ENCODE measurements around the gene ENHO.

ENHO gene

DNA sequence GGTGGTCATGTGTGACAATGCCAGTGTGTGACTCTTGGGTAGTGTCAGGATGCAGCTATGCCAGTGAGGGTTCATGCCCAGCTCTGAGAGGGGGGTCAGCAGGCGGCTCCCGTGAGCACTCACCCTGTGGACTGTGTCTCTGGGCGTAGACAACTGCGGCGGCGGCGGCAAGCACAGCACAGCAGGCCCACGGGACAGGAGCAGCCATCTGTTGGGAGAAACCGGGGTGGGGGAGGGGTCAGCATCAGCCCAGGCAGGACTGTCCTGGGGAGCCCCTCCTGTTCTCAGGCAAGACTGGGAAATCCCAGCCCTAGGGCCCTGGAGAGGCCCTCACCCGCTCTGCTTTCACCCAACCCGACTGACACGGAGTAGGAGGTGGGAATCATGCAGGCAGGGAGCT lies 46.0 kb upstream of the ENHO start:
- TF ChIP-seq TAF1 (IDR thresholded peaks at IDR 0.05; ENCODE audit: borderline replicate concordance, insufficient read depth, low read length) (no peak), POLR2AphosphoS5 (IDR thresholded peaks at IDR 0.05; ENCODE audit: low read depth, low read length) (no peak)

- TF ChIP-seq FOXP2 (optimal IDR thresholded peaks at IDR 0.05; ENCODE audit: borderline replicate concordance, extremely low read depth, extremely low read length, insufficient read depth) (no peak), POLR2AphosphoS5 (IDR thresholded peaks at IDR 0.05; ENCODE audit: low read depth, low read length) (no peak), SIN3A (IDR thresholded peaks at IDR 0.05; ENCODE audit: borderline replicate concordance, insufficient read depth, low read length) (no peak), TAF1 (IDR thresholded peaks at IDR 0.05; ENCODE audit: borderline replicate concordance, insufficient read depth, low read length) (no peak)
- TF ChIP-seq, protein P1, sequence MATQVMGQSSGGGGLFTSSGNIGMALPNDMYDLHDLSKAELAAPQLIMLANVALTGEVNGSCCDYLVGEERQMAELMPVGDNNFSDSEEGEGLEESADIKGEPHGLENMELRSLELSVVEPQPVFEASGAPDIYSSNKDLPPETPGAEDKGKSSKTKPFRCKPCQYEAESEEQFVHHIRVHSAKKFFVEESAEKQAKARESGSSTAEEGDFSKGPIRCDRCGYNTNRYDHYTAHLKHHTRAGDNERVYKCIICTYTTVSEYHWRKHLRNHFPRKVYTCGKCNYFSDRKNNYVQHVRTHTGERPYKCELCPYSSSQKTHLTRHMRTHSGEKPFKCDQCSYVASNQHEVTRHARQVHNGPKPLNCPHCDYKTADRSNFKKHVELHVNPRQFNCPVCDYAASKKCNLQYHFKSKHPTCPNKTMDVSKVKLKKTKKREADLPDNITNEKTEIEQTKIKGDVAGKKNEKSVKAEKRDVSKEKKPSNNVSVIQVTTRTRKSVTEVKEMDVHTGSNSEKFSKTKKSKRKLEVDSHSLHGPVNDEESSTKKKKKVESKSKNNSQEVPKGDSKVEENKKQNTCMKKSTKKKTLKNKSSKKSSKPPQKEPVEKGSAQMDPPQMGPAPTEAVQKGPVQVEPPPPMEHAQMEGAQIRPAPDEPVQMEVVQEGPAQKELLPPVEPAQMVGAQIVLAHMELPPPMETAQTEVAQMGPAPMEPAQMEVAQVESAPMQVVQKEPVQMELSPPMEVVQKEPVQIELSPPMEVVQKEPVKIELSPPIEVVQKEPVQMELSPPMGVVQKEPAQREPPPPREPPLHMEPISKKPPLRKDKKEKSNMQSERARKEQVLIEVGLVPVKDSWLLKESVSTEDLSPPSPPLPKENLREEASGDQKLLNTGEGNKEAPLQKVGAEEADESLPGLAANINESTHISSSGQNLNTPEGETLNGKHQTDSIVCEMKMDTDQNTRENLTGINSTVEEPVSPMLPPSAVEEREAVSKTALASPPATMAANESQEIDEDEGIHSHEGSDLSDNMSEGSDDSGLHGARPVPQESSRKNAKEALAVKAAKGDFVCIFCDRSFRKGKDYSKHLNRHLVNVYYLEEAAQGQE (IDR thresholded peaks at IDR 0.05; ENCODE audit: insufficient read depth in 1 of 2, low read depth in 2 of 2, low read length in 2 of 2), result no peak
Observed at GRCh38 chr9:34568133-34568532, 45.3 kb upstream of the ENHO start.

DNA sequence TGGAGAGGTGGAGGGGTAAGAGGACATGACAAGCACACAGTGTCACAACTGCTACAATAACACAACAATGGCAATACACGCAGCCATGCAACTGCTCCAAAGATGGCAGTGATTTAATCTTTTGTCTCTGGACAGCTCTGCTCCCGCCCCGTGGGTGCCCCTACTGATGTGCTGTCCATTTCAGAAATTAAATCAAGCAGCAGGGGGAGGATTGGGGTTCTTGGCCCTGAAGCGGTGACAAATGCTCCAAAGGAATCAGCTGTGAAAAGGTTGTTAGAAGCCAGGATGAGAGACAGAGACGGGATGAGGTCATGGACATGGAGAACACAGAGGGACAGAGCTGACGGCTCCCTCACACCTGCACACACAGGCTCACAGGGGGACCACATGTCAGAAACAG lies 44.2 kb upstream of the ENHO start:
- TF ChIP-seq SIN3A (IDR thresholded peaks at IDR 0.05; ENCODE audit: borderline replicate concordance, insufficient read depth, low read length), result no peak
- TF ChIP-seq, protein P1 (IDR thresholded peaks at IDR 0.05; ENCODE audit: insufficient read depth in 1 of 2, low read depth in 2 of 2, low read length in 2 of 2), result no peak
- TF ChIP-seq FOXP2 (optimal IDR thresholded peaks at IDR 0.05; ENCODE audit: borderline replicate concordance, extremely low read depth, extremely low read length, insufficient read depth), result no peak
- no peak for TF ChIP-seq POLR2AphosphoS5 (IDR thresholded peaks at IDR 0.05; ENCODE audit: low read depth, low read length)
- no peak for TF ChIP-seq TAF1 (IDR thresholded peaks at IDR 0.05; ENCODE audit: borderline replicate concordance, insufficient read depth, low read length)

DNA sequence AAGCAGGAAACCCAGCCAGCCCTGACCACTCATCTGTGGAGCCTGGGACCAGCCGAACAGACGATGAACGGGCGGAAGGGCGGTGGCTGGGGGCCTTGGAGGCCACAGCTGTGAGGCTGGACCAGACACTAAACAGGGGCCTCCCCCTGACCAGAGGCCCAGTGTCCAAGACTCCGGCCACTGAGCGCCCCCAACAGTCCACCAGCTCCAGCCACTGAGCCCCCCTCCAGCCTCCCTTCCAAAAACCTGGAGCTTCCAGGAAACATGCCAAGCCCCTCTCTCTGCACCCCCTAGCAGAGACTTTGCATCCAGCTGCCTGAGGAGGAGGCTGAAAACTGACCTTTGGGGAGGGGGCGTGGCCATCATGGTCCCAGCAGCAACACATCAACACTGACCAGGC lies 43.5 kb upstream of the ENHO start:
- no peak for TF ChIP-seq TAF1 (IDR thresholded peaks at IDR 0.05; ENCODE audit: borderline replicate concordance, insufficient read depth, low read length)
- TF ChIP-seq POLR2AphosphoS5 (IDR thresholded peaks at IDR 0.05; ENCODE audit: low read depth, low read length), result no peak
- no peak for TF ChIP-seq SIN3A (IDR thresholded peaks at IDR 0.05; ENCODE audit: borderline replicate concordance, insufficient read depth, low read length)
- TF ChIP-seq FOXP2 (optimal IDR thresholded peaks at IDR 0.05; ENCODE audit: borderline replicate concordance, extremely low read depth, extremely low read length, insufficient read depth), result no peak
- TF ChIP-seq, protein P1 (IDR thresholded peaks at IDR 0.05; ENCODE audit: insufficient read depth in 1 of 2, low read depth in 2 of 2, low read length in 2 of 2), result no peak

DNA sequence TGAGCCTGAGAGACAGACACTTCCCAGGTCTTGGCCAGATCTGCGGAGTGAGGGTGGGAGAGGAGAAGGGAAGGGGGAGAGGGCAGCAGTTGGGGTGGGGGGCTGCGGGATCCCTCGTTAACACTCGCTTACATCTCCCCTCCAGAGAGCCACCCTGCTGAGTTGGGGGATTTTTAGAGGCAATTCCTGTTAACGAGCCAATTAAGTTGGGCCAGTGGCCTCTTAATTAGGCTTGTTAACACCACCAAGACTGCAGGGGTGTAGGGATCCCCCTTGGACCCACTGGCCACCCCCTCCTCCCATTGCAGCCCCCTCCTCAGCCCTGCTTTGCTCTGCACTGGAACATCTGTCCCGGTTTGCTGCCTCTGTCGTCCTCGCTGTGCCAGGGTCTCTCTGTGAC lies 43.1 kb upstream of the ENHO start:
- TF ChIP-seq, protein P1 (IDR thresholded peaks at IDR 0.05; ENCODE audit: insufficient read depth in 1 of 2, low read depth in 2 of 2, low read length in 2 of 2), result no peak
- TF ChIP-seq SIN3A (IDR thresholded peaks at IDR 0.05; ENCODE audit: borderline replicate concordance, insufficient read depth, low read length) (no peak), FOXP2 (optimal IDR thresholded peaks at IDR 0.05; ENCODE audit: borderline replicate concordance, extremely low read depth, extremely low read length, insufficient read depth) (no peak), POLR2AphosphoS5 (IDR thresholded peaks at IDR 0.05; ENCODE audit: low read depth, low read length) (no peak), TAF1 (IDR thresholded peaks at IDR 0.05; ENCODE audit: borderline replicate concordance, insufficient read depth, low read length) (no peak)

All from PFSK-1 (cell line).